NCI-H510A treated with DMSO at 0.1 percent for 48 hours (cell line): Measurements from ENCODE around the gene FADS2.
"Not testable (repeated sequence)": the region's sequence is repeated elsewhere in the genome, so short reads cannot be mapped to it uniquely, and the experiment has no call there.

Experiments used
- DNase-seq: peaks from one replicate; lab custom pipeline; 2025; lab: John Stamatoyannopoulos, UW

FADS2 gene

GRCh38 chr11:61869429-61869707 lies 41.3 kb downstream of the FADS2 start:
- DNase-seq = no peak

DNA sequence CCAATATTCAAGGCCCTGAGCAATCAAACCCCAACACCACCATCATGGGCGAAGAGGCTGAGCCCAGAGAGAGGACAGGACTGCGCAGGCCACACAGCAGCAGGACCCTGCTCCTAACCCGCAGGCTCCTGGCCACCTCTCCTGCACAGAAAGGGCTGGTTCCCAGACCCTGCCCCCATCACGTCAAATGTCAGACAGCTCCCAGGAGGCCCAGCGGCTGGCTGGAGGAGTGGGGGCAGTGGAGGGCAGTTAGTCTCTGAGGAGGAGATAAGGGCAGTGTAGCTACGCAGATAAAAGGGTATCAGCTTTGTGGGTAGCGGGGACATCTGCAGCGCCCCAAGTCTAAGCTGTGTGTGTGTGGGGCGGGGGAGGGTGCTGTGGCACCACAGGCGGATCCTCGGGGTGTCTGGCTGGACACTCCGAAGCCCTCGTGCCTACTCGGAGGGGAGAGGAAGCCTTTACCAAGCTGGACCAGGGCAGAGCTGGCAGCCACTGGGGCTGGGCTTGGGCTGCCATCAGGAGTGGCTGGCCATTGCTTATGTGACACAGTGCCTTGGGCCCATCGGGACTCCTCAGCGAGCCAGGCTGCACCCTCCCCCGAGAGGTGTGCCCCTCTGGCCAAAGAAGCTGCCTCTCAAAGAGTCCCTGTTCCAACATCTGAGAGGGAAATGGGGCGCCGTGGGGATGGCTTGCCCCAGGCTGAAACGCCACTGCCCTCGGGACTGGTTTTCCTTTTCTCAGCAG lies 41.8 kb downstream of the FADS2 start:
- DNase-seq = no peak

DNA sequence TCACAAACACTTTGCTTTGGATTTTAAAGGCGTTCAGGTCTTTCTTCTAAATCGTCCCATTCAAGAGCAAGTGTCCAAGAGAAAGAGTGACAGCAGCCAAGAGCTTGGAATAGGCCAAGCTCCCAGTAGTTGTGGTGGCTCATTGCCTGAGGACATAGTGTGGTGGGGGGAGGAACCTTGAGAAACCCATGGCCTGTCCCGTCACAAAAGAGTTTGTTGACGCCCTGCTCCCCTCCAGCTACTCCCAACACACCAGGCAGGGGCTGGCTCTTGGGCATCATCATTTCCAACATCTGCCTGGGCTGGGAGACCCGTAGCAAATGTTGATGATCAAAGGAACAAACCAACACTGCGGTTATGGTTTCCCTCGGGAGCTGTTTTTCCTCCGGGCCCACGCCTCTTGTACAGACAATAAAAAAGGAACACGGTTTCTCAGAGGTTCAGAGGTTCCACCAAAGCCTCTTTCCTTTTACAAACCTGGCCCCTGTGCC lies 42.5 kb downstream of the FADS2 start:
- no peak for DNase-seq

GRCh38 chr11:61871158-61871597 lies 43.1 kb downstream of the FADS2 start:
- DNase-seq = peak; percentile 88

DNA sequence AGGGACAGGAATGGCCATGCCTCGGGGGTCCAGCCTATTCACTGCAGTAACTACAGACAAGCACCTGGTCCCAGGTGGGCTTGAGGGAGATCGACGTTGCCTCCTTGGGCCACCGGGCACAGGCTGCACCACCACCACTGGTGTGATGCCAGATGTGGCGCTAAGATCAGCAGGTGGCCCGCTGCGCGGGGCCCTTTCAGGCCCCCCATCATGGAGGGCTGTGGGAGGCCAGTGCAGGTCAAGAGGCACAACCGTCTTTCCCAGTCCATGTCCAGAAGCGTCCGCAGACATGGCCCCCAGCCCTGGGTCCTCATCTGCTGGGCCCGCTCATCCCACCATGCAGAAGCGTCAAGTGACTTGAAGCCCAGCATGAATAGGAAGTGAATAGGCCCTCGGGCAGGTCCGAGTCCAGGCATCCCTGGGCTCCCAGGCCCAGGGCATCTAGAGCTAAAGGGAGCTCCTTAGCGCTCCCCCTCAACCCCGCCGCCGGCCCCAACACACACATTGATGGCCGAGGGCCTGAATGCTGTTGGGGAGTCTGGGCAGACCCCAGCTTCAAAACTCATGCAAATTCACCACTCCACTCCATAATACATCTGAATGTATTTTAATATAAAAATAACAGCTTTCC lies 45.0 kb downstream of the FADS2 start:
- no peak for DNase-seq

- no peak for DNase-seq
These were observed 45.7 kb downstream of the FADS2 start for GRCh38 chr11:61873588-61874376.

DNA sequence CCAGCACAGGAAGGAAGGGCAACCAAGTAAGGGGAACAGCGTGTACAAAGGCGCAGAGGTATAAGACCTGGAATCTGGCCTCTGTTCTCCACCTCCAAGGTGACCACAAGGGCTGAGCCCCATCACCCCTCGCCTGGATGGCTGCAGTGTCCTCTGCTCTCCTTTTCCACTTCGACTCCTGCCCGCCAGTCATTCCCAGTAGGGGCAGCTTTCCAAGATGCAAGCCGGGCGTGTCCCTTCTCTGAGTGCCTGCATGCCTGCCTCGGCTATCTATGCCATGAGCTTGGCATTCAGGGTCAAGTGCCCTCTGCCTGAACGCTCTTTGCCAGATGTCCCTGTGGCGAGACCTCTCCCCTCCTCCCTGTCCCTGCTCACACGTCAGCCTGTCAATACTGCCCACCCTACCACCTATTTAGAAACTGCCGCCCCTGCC lies 46.3 kb downstream of the FADS2 start:
- DNase-seq = no peak

DNA sequence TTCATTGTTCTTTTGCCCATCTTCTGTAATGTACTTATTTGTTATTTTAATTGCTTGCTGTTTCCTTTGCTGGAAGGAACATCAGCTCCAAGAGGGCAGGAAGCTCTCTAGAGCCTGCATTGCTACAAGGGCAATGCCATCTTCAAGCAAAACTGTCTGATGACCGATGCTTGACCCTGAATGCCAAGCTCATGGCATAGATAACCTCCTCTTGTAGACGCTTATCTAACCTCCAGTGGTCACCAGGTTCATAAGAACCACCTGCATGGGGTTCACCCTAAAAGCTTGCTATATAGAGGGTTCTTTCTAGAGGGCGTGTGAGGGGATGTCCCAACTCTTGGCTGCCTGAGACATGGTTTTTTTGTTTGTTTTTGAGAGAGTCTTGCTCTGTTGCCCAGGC lies 46.8 kb downstream of the FADS2 start:
- DNase-seq = no peak

GRCh38 chr11:61875698-61876097 lies 47.6 kb downstream of the FADS2 start:
- DNase-seq = no peak

DNA sequence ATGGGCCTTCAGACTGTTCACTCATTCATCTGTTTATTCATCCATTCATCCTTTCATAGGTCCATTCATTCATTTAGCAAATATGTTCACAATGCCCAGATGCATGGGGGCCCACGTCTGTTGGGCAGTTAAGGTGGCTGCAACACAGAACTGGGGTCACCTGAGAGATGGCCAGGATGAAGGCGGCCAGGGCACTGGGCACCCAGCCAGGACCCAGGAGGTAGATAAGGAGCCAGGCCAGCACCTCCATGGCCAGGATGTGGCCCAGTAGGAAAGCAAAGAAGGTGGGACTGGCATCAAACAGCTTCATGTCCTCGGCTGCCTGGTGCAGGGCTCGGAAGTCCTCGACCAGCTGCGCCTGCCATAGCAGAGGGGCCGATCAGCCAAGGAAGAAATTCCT lies 51.1 kb downstream of the FADS2 start:
- no peak for DNase-seq

GRCh38 chr11:61880031-61880430 lies 51.9 kb downstream of the FADS2 start:
- no peak for DNase-seq

GRCh38 chr11:61880454-61880853 lies 52.4 kb downstream of the FADS2 start:
- DNase-seq = no peak

DNA sequence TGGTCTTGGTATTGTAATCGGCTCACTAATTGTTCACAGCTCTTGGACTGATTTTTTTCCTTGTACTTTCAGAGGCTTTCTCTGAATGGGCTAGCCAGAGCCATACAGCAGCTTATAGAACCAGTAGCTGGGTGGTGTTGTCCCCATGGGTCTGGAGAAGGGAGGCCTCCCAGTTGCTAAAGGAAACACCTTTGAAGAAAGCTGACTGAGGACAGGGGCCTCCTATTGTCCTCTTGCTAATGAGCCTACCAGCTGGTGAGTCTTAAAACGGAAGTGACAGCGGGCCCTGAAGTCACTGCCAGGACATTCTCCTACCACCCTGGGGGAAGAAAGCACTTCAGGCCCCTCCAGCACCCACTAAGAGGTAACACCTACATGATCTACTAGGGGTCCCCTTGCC lies 53.3 kb downstream of the FADS2 start:
- no peak for DNase-seq

DNA sequence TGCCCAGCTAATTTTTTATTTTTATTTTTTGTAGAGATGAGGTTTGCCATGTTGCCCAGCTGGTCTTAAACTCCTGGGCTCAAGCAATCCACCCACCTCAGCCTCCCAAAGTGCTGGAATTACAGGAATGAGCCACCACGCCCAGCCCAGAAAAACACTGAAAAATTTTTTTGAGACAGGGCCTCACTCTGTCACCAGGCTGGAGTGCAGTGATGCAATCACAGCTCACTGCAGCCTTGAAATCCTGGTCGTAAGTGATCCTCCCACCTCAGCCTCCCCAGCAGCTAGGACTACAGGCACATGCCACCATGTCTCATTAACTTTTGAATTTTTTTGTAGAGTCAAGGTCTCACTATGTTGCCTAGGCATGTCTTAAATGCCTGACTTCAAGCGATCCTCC lies 54.2 kb downstream of the FADS2 start:
- not testable (repeated sequence) for DNase-seq

GRCh38 chr11:61882879-61883278 lies 54.8 kb downstream of the FADS2 start:
- DNase-seq = no peak

GRCh38 chr11:61883327-61883726 lies 55.2 kb downstream of the FADS2 start:
- DNase-seq = no peak

DNA sequence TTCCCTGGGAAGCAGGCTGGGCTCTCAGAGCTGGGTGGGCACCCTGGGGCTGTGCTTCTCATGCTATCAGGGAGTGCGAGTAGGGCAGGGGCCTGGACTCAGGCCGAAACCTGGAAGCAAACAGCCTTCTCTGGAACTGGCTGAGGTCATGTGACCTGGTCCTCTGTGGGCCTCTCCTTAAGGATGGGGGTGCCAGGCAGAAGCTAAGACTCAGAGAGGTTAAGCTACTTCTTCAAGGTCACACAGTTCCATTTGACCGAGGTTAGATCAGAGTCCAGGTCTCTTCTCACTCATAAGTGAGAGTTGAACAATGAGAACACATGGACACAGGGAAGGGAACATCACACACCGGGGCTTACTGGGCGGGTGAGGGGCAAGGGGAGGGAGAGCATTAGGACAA lies 55.8 kb downstream of the FADS2 start:
- DNase-seq = no peak

GRCh38 chr11:61885166-61885778 lies 57.2 kb downstream of the FADS2 start:
- peak; percentile 53 for DNase-seq

DNA sequence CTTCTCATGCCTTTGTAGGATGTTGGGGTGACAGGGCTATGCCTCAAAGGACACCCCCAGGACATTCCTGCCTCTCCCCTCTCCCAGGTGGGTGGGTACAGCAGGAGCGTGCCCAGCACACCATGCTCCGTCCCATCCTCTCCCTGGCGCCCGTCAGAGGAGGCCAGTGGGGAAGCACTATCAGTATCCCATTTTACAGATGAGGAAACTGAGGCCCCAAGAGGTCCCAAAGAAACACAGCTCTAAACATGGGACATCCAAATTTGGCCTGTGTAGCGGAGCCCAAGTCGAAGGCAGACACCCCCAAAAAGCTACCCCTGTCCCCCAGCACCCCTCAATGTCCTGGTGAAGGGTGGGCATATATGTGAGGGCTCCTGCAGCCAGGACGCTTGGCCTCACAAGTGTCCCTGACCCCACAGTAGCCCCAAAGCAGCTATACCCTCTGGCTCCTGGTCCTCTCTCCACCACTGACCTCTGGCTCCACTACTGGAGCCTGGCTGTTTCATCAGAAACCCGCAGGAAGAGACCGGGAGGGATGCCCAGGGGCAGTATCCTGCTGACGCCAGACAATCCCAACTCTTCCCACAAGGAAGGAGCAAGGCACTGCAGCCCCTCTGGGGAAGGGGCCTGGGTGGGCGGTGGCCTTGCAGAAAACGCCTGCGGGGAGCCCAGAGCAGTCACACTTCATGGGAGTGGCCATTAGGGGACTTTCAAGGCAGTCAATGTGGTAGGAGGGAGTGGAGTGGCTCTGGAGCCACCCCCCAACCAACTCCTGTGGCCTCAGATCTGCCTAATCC lies 57.9 kb downstream of the FADS2 start:
- DNase-seq = no peak

- no peak for DNase-seq
These were observed 58.5 kb downstream of the FADS2 start for GRCh38 chr11:61886643-61887042.

GRCh38 chr11:61887839-61888494 lies 59.9 kb downstream of the FADS2 start:
- no peak for DNase-seq
